ENCODE measurements around the gene CFDP1. TPM values are rescaled to one million over a fixed set of nuclear protein-coding genes. Genes with fewer than 3 reads are reported as not detected.

Gene CFDP1
- total RNA-seq, 1 experiment from 2014 or later, result 32.1 TPM

GRCh38 chr16:75262800-75263127 lies 170.5 kb downstream of the CFDP1 start:
- Histone ChIP-seq H3F3A (ENCODE audit: low read length, unreplicated experiment) (no peaks in the 10 kb centered on the region), H3K4me3 (ENCODE audit: low read length) (no peak overlapping the region), H3K79me2 (ENCODE audit: low read length) (peaks cover 77% of the 10 kb centered on the region), H2AFZ (ENCODE audit: low read length) (no peak overlapping the region), H3K36me3 (ENCODE audit: low read depth, low read length) (no peaks in the 10 kb centered on the region), H3K9ac (ENCODE audit: low read length) (no peak overlapping the region), H4K20me1 (ENCODE audit: low read length) (peaks cover 6% of the 10 kb centered on the region; the same call in 1 of the 2 replicates), H3K4me2 (ENCODE audit: low read length) (no peak overlapping the region), H3K27ac (ENCODE audit: low read length) (no peak overlapping the region), H3K9me3 (ENCODE audit: low read length) (no peaks in the 10 kb centered on the region), H3K4me1 (ENCODE audit: insufficient read depth, low read length) (peaks cover 30% of the 10 kb centered on the region), H3K9me2 (replicated peaks; ENCODE audit: low read length) (no peaks in the 10 kb centered on the region), H3K27me3 (ENCODE audit: low read length) (no peaks in the 10 kb centered on the region)
- CTCF ChIA-PET, result no interaction called here
- TF ChIP-seq, protein P1, sequence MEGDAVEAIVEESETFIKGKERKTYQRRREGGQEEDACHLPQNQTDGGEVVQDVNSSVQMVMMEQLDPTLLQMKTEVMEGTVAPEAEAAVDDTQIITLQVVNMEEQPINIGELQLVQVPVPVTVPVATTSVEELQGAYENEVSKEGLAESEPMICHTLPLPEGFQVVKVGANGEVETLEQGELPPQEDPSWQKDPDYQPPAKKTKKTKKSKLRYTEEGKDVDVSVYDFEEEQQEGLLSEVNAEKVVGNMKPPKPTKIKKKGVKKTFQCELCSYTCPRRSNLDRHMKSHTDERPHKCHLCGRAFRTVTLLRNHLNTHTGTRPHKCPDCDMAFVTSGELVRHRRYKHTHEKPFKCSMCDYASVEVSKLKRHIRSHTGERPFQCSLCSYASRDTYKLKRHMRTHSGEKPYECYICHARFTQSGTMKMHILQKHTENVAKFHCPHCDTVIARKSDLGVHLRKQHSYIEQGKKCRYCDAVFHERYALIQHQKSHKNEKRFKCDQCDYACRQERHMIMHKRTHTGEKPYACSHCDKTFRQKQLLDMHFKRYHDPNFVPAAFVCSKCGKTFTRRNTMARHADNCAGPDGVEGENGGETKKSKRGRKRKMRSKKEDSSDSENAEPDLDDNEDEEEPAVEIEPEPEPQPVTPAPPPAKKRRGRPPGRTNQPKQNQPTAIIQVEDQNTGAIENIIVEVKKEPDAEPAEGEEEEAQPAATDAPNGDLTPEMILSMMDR (conservative IDR thresholded peaks at IDR 0.05; ENCODE audit: low read depth, low read length), result no peak
- TF ChIP-seq EZH2phosphoT487 (IDR thresholded peaks at IDR 0.05; ENCODE audit: borderline replicate concordance, low read length) (no peak), EZH2 (IDR thresholded peaks at IDR 0.05; ENCODE audit: low read length, unreplicated experiment) (no peak)
- BruUV-seq (replicated peaks), result no TSS peak
- ATAC-seq (no peak), DNase-seq (no peak)
- intact Hi-C loops (cut with micrococcal nuclease), result no loop called here
- POLR2A ChIA-PET (ENCODE audit: unreplicated experiment), result no interaction called here

GRCh38 chr16:75262104-75262799 lies 171.1 kb downstream of the CFDP1 start:
- H3K4me3 ChIP-seq (ENCODE audit: low read length), result no peak overlapping the region
- no peaks in the 10 kb centered on the region for H3K36me3 ChIP-seq (ENCODE audit: low read depth, low read length)
- H3K27ac ChIP-seq (ENCODE audit: low read length), result no peak overlapping the region
- no peaks in the 10 kb centered on the region for H3K9me3 ChIP-seq (ENCODE audit: low read length)
- H3K27me3 ChIP-seq (ENCODE audit: low read length), result no peaks in the 10 kb centered on the region
- no peak overlapping the region for H3K9ac ChIP-seq (ENCODE audit: low read length)
- no peak overlapping the region for H3K4me2 ChIP-seq (ENCODE audit: low read length)
- H3K9me2 ChIP-seq (replicated peaks; ENCODE audit: low read length), result no peaks in the 10 kb centered on the region
- intact Hi-C loops (cut with micrococcal nuclease), result no loop called here
- peaks cover 26% of the 10 kb centered on the region for H3K4me1 ChIP-seq (ENCODE audit: insufficient read depth, low read length)
- ChIA-PET CTCF (no interaction called here), POLR2A (ENCODE audit: unreplicated experiment) (no interaction called here)
- DNase-seq, result no peak
- peaks cover 82% of the 10 kb centered on the region for H3K79me2 ChIP-seq (ENCODE audit: low read length)
- no peaks in the 10 kb centered on the region for H3F3A ChIP-seq (ENCODE audit: low read length, unreplicated experiment)
- no TSS peak for BruUV-seq (replicated peaks)
- peaks cover 6% of the 10 kb centered on the region; the same call in 1 of the 2 replicates for H4K20me1 ChIP-seq (ENCODE audit: low read length)
- ATAC-seq, result no peak
- H2AFZ ChIP-seq (ENCODE audit: low read length), result no peak overlapping the region
- TF ChIP-seq EZH2phosphoT487 (IDR thresholded peaks at IDR 0.05; ENCODE audit: borderline replicate concordance, low read length), result no peak
- no peak for TF ChIP-seq EZH2 (IDR thresholded peaks at IDR 0.05; ENCODE audit: low read length, unreplicated experiment)
- TF ChIP-seq, protein P1 (conservative IDR thresholded peaks at IDR 0.05; ENCODE audit: low read depth, low read length), result no peak

- Histone ChIP-seq H4K20me1 (ENCODE audit: low read length) (peaks cover 6% of the 10 kb centered on the region; the same call in 1 of the 2 replicates), H3F3A (ENCODE audit: low read length, unreplicated experiment) (no peaks in the 10 kb centered on the region), H3K27ac (ENCODE audit: low read length) (no peak overlapping the region), H3K4me3 (ENCODE audit: low read length) (no peak overlapping the region), H3K27me3 (ENCODE audit: low read length) (no peaks in the 10 kb centered on the region), H3K9ac (ENCODE audit: low read length) (no peak overlapping the region), H3K36me3 (ENCODE audit: low read depth, low read length) (no peaks in the 10 kb centered on the region), H3K4me1 (ENCODE audit: insufficient read depth, low read length) (peaks cover 26% of the 10 kb centered on the region), H3K9me2 (replicated peaks; ENCODE audit: low read length) (no peaks in the 10 kb centered on the region), H3K9me3 (ENCODE audit: low read length) (no peaks in the 10 kb centered on the region), H2AFZ (ENCODE audit: low read length) (no peak overlapping the region), H3K4me2 (ENCODE audit: low read length) (no peak overlapping the region), H3K79me2 (ENCODE audit: low read length) (peaks cover 88% of the 10 kb centered on the region)
- TF ChIP-seq, protein P1 (conservative IDR thresholded peaks at IDR 0.05; ENCODE audit: low read depth, low read length), result no peak
- no peak for TF ChIP-seq EZH2phosphoT487 (IDR thresholded peaks at IDR 0.05; ENCODE audit: borderline replicate concordance, low read length)
- no peak for TF ChIP-seq EZH2 (IDR thresholded peaks at IDR 0.05; ENCODE audit: low read length, unreplicated experiment)
- intact Hi-C loops (cut with micrococcal nuclease), result no loop called here
- POLR2A ChIA-PET (ENCODE audit: unreplicated experiment), result no interaction called here
- no TSS peak for BruUV-seq (replicated peaks)
- ATAC-seq (no peak), DNase-seq (no peak)
- CTCF ChIA-PET, result no interaction called here
Observed at GRCh38 chr16:75261590-75262078, 171.7 kb downstream of the CFDP1 start.

Data from PC-3 (cell line).